Stimulated activated CD8-positive, alpha-beta memory T cell treated with anti-CD3 and anti-CD28 coated beads, Interleukin-7, amount 100 ng/mL, for 24 hours (primary cell): ENCODE results near the gene RSPO4.

Experiments used
- DNase-seq: peaks from one replicate; pipeline ENCODE4 v3.0.0-alpha.2; 2020; ENCODE audit warnings: low read depth

RSPO4 gene

GRCh38 chr20:910132-910869 lies 91.8 kb downstream of the RSPO4 start:
- DNase-seq: no peak

- DNase-seq: no peak
Measured at GRCh38 chr20:909641-910040, 92.5 kb downstream of the RSPO4 start.
